Activated CD4-positive, alpha-beta T cell treated with anti-CD3 and anti-CD28 coated beads for 48 hours (primary cell): ENCODE results near the gene MPV17L.
A peak's percentile ranks its signal among the peaks of the same experiment; 100 is the strongest.
"Not testable (repeated sequence)": the region's sequence is repeated elsewhere in the genome, so short reads cannot be mapped to it uniquely, and the experiment has no call there.

ENCODE experiments used
- DNase-seq: peaks from one replicate; pipeline ENCODE4 v3.0.0-alpha.2; 2020

Gene MPV17L

GRCh38 chr16:15415511-15415985, 20.0 kb downstream of the MPV17L start:
- DNase-seq, result no peak

- DNase-seq, result no peak
These were observed 21.6 kb downstream of the MPV17L start for GRCh38 chr16:15417197-15417596.

GRCh38 chr16:15418206-15418605, 22.7 kb downstream of the MPV17L start:
- DNase-seq, result no peak

GRCh38 chr16:15421696-15422095, 26.1 kb downstream of the MPV17L start:
- not testable (repeated sequence) for DNase-seq

- DNase-seq, result no peak
These were observed 26.7 kb downstream of the MPV17L start for GRCh38 chr16:15422222-15422621.

- DNase-seq, result no peak
These were observed 30.3 kb downstream of the MPV17L start for GRCh38 chr16:15425861-15426260.

- DNase-seq, result no peak
These were observed 31.2 kb downstream of the MPV17L start for GRCh38 chr16:15426796-15427195.

GRCh38 chr16:15427648-15428239, 32.2 kb downstream of the MPV17L start:
- DNase-seq, result peak; percentile 73

GRCh38 chr16:15430884-15431283, 35.3 kb downstream of the MPV17L start:
- not testable (repeated sequence) for DNase-seq

- no peak for DNase-seq
These were observed 38.5 kb downstream of the MPV17L start for GRCh38 chr16:15434079-15434424.

- DNase-seq, result peak; percentile 82
These were observed 39.1 kb downstream of the MPV17L start, which contains the start of gene BMERB1 for GRCh38 chr16:15434425-15435215. BMERB1 (plus strand) TSS chr16:15434588; CDS start chr16:15434654, 66 bp downstream.

- DNase-seq, result no peak
These were observed 39.8 kb downstream of the MPV17L start for GRCh38 chr16:15435216-15435864.

GRCh38 chr16:15439102-15439501, 43.5 kb downstream of the MPV17L start:
- no peak for DNase-seq

- no peak for DNase-seq
These were observed 44.0 kb downstream of the MPV17L start for GRCh38 chr16:15439521-15439920.

- DNase-seq, result no peak
These were observed 45.3 kb downstream of the MPV17L start for GRCh38 chr16:15440852-15441251.

- DNase-seq, result not testable (repeated sequence)
These were observed 46.6 kb downstream of the MPV17L start for GRCh38 chr16:15442140-15442539.

GRCh38 chr16:15443753-15444152, 48.2 kb downstream of the MPV17L start:
- DNase-seq, result no peak

GRCh38 chr16:15444264-15444663, 48.7 kb downstream of the MPV17L start:
- no peak for DNase-seq

- no peak for DNase-seq
These were observed 49.9 kb downstream of the MPV17L start for GRCh38 chr16:15445450-15445849.

- no peak for DNase-seq
These were observed 51.3 kb downstream of the MPV17L start for GRCh38 chr16:15446901-15447300.

GRCh38 chr16:15450624-15451023, 55.1 kb downstream of the MPV17L start:
- no peak for DNase-seq

- no peak for DNase-seq
These were observed 55.7 kb downstream of the MPV17L start for GRCh38 chr16:15451098-15451731.

GRCh38 chr16:15452246-15452855, 56.8 kb downstream of the MPV17L start:
- no peak for DNase-seq
